HG03175 (cell line): ENCODE measurements around the gene DGKI.
A peak's percentile ranks its signal among the peaks of the same experiment; 100 is the strongest.

Source experiments
- ATAC-seq: cut with Tn5 transposase; IDR thresholded peaks from one replicate; pipeline ENCODE4 v1.9.1; 2021; ENCODE audit warnings: mild to moderate bottlenecking, moderate library complexity; ENCODE audit not compliant: unreplicated experiment

Gene DGKI

DNA sequence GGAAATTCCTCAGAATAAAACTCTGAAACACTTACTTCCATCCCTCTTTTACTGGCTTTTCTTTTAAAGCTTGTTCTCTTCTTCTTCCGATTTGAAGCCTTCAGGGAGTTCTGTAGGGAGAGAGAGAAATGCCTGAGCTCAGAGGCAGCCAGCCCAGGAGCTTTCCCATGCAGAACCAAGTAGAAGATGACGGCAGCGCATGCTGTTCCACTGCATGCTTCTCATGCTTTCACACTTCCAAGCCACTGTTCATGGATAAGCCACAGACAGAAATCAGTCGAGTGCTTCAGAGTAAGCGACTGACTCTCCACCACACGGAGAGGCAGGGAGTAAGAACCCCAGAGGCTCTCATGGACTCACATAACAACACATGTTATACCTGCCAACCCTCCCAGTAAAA is 237.3 kb downstream of the DGKI start:
- ATAC-seq, result no peak

DNA sequence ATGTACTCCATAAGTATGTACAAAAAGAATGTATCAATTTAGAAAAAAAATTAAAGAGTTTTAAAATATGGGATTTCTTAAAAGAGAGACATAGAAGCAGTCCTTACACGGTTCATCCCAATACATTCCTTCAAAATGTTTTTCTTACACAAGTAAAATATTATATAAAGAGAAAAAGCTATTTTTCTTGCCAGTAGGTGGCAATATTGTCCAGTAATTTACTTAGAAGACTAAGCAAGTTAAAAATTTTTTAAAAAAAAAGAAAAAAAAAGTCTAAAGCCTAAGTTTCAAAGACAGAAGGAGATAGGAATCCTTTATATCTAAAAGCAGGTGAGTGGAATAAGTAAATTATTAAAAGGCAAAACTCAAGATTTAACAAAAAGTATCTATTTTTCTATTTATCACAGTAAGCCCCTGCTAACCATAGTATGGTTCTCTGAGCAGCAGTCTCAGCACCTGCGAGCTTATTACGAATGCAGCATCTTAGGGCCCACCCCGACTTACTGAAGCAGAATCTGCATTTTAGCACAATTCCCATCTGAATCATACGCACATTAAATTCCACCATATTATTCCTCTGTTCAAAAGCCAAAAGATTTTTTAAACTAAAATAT is 240.6 kb downstream of the DGKI start:
- no peak for ATAC-seq

DNA sequence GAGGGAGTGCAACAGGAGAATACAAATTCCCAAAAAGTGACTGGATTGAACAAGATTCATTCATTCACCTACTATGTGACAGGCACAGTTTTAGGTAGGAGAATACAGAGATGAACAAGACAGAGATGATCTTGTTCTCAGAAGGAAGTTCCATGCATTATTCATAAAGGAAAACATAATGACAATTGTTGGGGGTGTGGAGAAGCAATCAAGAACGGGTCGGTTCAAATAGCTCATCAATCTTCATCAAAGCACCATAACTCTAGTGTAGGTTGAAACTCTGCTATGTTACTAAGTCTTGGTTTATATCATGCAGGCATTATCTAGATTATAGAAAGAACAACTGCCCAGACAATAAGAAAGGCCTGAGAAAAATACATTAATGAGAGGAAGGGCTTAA is 243.7 kb downstream of the DGKI start:
- ATAC-seq, result no peak

DNA sequence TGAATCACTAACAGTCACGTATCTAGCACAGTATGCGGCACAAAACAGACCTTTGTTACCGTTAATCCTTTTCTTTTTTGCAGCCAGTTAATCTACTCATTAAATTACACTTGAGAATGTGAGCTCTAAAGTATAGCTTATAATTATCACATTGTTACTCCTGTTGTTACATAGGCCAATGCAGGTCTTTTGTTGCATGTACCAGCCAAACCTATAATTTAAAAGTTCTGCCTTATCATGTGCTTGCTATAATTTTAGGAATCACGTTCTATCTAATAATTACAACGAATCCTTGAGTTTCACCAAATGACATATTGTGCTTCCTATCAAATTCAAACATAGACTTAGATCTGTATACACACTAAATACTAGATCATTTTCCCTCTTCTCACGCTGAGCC is 245.1 kb downstream of the DGKI start:
- ATAC-seq, result no peak

DNA sequence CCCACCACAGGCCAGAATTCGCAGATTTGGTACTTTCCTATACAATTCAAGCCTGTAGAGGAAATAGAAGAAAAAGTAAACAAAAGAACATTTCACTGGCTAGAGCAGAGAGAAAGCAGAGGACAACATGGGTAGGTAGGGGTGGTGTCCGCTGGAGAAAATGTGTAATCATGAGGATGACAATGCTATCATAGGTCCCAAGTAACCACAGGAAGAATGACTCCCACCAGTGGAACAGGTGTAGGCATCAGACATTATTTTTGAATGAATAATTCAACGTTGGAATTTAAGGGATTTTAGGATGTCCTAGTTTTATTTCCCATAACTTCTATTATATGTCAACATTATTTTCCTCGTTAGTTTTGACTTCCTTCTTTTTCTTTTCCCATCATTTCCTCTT is 248.9 kb downstream of the DGKI start:
- no peak for ATAC-seq

DNA sequence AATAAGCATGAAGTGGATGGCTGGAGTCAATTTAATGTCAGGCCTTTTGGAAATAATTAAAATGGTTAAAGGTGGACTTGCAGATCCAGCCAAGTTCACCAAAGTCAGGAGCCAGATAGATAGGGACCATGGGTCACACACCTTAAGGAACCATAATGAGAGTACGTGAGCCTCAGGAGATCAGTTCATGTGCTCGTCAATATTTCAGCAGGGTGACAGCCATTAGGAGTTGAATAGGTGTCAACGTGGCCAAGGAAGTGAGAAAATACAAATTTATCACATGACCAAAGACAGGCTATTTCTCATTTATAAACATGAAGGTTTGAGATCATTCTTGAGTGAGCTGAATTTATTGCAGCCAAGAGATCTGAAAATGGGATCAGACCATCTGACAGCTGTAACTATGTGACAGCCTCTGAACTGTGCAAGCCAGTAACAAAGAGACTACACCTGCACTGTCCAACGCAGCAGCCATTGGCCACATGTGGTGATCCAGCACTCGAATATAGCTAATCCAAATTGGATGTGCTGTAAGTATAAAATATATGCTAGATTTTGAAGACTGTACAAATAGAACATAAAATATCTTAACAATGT is 253.6 kb downstream of the DGKI start:
- no peak for ATAC-seq

DNA sequence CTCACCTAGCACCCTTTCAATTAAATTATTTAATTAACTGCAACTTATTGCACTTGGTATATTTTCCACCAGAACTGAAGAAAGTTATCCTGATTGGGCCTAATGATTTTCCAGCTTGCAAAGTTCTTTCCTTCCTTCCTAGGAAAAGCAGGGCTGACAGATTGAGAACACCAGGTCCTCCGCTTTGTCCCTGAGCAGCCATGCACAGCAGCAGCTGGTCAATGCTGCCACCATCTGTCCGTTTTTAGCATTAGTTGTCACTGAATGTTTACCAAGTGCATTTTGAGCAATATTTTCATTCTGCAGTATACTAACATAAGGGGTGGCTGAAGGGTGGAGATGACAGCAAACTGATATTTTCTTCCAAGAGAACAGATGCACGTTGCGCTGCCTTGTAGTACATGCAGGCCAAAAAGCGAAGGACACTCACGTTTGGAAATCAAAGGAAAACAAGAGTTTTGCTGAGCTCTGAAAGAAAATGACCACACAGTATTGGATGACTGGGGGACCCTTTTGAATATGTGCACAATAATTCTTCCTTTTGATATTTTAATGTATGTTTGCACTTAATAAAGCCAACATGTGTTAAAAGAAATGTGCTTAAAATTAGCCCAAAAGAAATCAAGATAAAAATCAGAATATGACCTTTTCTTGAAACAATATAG is 254.4 kb downstream of the DGKI start:
- ATAC-seq, result peak; percentile 61

DNA sequence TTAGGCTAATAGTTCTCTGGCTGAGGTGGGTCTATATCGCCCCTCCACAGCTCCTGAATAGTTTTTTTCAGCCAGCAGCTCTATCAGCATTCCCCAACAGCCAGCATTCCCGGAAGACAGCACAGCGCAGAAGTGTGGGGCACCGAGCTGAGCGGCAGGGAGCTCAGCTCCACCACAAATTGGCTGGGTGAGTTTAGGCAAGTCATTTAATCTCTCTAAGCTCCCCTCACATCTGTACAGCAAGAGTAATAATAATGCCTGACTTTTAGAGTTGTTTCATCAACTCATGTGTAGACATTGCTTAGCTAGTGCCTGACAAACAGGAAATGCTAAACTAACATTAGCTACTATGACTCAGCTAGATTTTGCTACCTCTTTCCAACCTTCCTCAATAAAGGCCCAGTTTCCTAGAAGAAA is 255.3 kb downstream of the DGKI start:
- ATAC-seq, result no peak

DNA sequence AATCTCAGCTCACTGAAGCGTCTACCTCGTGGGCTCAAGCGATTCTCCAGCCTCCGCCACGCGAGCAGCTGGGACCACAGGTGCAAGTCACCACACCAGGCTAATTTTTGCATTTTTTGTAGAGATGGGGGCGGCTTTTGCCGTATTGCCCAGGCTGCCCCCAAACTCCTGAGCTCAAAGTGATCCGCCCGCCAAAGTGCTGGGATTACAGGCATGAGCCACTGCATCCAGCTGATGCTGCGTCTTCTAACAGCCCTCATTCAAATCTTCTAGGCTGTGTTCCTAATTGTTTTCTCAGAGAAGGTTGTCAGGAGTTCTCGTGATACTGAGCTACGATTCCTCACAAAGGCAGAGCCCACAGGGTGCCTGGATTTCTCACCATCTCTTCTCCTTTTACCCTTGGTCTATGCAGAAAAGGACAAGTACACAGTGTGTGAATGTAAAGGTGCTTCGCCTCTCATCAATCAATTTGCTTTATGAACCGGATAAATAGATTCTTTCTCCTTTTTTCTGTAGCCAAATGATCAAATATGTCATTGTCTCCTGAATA is 255.9 kb downstream of the DGKI start:
- no peak for ATAC-seq

DNA sequence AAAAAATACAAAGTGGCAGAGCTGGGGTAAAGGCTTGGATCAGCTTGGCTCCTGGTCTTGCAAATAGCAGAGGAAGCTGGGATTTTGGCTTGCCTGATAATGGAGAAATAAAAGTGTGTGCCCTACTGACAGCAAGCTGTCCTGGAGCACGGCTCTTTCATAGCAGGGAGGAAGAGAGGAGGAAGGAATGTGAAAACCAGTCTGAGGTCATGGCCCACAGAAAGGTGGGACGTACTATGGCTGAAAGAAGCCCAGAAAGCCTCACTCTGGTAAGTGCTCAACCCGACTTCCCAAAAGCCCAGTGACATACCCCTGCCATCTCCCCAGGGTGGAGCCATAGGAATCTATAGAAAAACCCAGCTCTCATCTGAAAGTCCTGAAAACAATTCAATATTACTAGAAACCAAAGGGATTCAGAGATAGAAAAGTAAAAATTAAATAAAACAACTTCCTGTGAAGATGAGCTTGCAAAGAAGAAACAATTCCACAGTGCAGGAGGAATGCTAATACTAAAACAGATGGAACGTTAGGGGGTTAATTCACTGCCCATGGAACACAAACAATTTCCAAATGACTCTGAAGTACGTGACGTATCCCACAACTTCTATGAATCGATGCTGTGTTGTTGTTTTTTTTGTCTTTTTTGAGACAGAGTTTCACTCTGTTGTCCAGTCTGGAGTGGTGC is 256.6 kb downstream of the DGKI start:
- no peak for ATAC-seq

DNA sequence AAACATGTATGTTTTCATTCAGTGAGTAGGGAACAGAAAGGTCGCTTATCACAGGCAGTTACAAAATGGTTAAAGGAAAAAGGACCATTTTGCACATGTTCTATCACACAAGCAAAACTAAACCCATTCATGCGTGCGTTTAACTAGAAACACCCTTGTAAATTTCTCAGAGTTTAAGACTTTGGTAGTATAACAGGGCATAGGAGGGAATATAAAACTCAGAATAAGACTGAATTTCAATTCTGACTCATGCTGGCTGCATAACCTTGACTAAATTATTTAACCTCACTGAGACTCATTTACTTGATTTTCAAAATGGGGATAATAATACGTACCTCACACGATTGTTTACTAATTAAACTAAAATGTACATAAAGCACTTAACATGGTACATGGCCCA is 259.4 kb downstream of the DGKI start:
- ATAC-seq, result no peak

DNA sequence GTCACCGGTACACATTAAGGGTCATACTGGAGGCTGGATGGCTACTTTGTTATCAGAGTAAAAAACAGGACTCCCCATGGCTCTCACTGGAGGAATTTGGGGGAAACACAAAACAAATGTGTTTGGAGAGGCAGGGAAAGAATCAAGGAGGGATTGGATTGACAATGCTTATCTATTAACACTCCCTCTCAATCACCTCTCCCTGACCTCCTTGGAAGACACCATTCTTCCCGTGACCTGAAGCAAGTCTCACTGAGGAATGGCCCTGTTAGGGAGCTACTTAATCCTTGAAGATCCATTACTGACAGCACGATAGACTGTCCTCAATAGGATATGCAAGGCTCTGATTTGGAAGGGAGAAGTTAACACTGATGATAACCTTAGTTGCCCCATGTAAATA is 261.2 kb downstream of the DGKI start:
- no peak for ATAC-seq

DNA sequence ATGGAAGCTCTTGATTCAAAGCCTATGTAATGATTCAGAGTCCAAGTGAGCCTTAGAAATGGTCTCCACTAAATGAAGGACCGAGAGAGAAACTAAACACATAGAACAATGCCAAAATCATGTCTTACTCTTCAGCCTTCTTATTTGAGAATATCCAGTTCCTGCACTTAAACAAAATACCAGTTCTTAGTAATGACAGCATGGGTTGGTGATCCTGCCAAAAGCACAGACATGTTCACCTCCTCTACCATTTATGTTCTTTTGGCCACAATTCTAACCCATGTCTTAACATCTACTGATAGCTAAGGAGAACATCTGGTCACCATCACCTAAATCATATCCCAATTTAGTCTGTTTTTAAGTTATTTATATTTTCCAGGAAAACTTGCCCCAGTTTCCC is 263.6 kb downstream of the DGKI start:
- no peak for ATAC-seq

DNA sequence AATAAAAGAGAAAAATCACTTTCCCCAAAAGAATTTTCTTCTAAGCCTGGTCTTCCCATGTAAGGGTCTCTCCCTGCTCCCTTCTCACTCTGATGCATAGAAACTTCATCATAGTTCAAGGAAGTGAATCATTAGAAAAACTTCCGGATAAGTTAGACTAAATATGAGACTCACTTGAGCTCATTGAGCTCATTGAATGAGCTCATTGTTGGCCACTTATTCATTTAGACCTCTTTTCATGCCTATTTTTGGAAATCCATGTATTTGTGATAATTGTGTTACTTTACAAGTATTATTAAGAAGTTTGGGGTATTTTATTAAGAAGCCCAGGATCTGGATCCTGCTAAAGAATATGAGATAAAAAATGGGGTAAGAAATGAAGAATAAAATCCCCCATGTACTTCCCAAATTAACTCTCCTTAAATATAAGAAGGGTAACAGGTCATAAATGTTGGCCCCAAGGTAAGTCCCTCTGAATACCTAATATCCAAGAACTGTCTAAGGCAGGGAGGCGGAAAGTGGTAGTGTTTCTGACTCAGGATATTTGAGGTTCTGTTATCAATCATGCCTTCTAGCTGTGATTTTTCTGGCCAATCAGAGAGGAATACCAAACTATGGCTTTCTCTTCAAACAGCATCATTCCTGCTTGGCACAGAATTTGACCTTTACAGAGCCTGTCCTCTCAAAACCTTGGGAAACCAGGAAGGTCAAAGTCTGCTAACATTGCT is 266.7 kb downstream of the DGKI start:
- no peak for ATAC-seq

DNA sequence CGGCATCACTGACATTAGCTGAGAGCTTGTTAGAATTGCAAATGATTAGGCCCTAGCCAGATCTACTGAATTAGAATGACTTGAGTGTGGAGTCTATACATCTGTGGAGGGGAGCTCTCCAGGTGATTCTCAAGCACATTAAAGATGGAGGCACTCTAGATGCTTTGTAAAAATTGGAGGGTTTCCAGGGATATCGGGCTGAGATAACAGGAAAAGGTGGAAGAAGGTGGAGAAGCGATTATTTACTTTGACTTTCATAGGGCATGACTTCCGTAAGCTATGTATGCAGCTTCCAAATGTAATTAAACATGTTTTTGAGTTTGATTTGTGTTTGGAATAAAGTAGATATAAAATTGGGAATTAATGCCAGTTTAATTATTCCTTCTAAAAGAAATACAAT is 268.2 kb downstream of the DGKI start:
- ATAC-seq, result no peak

DNA sequence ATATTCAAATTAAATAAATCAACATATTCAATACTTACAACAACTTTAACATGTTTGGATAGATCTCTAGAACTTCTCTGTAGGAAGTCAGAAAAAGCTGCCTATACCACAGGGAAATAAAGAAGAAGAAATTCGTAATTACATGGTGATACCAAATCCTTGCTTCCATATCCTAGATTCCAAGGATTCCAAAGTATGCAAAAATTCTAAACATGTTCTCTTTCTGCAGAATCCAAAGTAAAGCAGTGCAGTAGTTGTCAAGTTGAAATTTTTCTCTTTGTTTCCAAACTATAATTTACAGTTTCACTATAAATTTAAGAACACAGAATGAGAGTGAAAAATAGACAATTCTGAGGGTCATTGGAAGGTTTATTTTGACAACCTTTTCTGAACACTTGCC is 269.6 kb downstream of the DGKI start:
- no peak for ATAC-seq

DNA sequence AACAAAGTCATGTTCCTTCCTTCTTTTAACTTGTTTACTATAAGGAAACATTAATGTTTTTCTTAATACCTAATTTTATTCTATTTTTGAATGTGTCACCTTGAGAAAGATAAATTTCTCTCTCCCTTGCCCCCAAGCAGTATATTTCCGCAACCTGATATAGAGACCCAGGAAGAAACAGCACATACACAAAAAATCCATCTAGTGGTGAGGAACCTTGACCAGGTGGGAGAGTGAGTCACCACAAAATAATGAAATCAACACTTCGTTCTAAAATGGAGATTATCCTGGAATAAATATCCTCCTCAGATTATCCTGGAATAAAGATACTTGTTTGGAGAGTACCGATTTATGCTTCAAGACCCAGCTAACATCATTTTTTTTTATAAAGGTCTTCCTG is 270.3 kb downstream of the DGKI start:
- ATAC-seq, result no peak

DNA sequence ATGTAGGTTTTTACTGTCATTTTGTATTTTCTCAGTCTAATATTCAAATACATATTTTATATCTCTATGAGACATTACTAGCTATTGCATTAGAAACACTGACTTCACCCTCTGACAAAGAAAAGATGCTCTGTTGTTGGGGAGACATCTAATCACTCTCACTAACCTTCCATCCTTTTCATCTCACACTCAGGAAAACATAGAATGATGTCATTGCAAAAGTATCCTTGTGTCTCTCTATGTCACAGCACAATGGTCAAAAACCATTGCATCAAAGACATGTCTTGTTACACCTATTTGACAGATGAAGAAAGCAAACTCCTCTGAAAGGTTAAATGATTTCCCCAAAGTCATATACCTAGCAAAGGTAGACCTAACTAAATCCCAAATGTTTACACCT is 272.0 kb downstream of the DGKI start:
- ATAC-seq, result no peak

DNA sequence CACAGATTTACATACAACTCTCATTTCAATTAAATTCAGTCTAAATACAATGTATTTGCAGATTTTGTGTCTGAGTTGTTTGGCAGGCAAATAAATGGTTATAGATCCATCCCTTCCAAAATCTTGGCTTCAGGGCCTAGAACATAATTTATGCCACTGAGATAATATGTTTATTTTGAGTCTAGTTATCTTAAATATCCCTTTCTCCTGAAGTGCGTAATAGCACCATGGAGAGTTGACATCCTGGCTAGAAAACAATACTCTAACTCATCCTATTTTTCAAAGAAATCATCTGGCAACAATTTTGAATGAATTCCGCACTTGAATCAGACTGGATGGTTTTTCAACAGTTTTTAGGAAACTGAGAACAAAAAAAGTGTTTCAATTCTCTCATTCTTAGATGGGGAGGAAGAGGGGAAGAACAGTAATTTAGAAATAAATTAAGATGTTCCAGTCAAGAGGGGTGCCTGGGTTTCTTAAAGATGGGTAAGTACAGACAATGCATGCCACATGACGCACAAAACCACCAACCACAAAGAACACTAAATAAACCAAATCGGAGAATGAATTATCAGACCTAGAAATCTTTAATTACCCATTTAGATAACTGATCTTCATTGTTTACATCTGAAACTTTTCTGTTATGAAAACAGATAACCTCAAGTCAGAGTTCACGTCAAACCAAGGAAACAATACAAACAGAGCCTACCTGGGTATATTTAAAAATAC is 274.6 kb downstream of the DGKI start:
- ATAC-seq, result no peak

DNA sequence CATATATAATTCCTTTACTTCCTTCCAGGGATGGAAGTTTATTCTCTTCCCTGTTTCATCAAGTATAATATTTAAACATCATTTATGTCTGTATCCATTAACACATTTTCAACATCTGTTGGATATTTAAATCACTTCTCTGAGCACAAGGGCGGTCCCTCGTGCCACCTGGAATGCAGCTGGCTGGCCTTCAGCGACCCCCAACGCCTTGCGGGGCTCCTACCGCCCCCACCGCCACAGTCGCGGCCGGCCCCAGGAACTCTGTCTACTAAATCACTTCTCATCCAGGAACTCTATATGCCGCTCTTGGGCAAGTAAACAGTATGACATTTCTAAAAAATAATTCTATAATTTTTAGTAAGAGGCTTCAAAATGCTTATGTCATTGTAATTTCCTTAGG is 282.1 kb downstream of the DGKI start:
- no peak for ATAC-seq
